HG03280 (cell line): ENCODE data around the gene EGFL8.
A peak's percentile ranks its signal among the peaks of the same experiment; 100 is the strongest.

Experiments
- ATAC-seq: cut with Tn5 transposase; IDR thresholded peaks from one replicate; pipeline ENCODE4 v1.9.1; 2021; ENCODE audit warnings: mild to moderate bottlenecking, moderate library complexity; ENCODE audit not compliant: unreplicated experiment

Gene EGFL8

GRCh38 chr6:32146287-32146686, 18.1 kb upstream of the EGFL8 start:
- ATAC-seq: no peak

GRCh38 chr6:32146687-32147086, 17.7 kb upstream of the EGFL8 start:
- ATAC-seq: no peak

DNA sequence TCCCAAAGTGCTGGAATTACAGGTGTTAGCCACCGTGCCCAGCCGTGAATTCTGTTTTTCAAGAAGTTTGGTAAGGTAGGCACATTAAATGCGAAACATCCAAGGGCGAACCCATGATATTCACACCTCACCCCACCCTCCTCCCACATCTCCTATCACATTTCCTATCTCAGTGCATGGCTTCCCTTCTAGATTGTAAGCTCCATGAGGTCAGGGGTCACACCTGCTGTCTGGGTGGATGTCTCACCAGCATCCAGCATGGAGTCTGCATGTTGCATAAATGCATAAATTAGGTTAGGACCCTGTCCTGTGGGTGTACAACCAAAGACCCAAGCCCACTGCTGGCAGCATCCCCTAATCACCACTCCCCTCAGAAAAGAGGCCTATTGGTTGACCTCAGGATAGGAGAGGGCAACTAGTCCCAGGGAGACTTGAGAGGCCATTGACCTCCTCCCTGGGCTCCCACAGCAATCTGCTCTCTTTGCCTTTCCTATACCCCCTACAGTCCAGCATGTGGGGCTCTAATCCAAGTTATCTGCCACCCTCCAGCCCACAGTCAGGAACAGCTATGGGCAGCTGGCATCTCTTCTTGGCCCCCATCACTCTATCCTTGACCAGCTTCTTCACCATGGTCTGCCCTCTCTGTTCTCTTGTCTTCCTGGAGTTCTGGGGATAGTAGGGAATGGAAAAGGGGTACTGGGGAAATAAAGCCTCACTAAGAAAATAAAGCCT, 16.8 kb upstream of the EGFL8 start:
- ATAC-seq: no peak

- ATAC-seq: no peak
Observed at GRCh38 chr6:32148289-32149091, 15.9 kb upstream of the EGFL8 start.

DNA sequence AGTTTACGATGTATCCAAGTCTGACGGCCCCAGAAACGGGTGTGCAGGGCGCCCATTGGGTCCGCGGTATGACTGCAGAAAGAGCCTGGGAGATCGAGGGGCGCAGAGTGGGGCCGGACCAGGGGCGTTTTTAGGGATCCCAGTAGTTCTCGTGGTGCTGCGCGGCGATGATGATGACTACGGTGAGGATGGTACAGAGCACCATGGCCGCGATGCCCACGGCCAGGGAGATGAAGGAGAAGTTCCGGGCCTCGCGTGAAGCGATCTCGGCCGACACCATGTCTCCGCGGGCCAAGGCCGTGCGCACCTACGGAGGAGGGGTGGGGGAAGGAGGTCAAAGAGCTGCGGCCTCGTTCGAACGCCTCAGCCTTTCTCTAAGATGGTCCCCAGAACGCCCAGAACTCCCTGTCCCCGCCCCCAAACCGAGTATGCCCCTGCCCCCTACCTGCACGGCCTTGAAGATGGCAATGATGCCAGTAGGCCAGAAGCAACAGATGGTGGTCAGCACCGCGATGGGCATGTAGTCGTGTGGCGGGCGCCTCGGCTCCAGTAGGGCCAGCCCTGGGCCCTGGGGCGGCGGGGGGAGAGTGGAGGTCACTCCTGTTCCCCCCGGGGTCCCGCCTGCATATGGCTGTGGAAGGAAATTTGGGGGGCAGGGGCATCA, 15.2 kb upstream of the EGFL8 start:
- no peak for ATAC-seq

DNA sequence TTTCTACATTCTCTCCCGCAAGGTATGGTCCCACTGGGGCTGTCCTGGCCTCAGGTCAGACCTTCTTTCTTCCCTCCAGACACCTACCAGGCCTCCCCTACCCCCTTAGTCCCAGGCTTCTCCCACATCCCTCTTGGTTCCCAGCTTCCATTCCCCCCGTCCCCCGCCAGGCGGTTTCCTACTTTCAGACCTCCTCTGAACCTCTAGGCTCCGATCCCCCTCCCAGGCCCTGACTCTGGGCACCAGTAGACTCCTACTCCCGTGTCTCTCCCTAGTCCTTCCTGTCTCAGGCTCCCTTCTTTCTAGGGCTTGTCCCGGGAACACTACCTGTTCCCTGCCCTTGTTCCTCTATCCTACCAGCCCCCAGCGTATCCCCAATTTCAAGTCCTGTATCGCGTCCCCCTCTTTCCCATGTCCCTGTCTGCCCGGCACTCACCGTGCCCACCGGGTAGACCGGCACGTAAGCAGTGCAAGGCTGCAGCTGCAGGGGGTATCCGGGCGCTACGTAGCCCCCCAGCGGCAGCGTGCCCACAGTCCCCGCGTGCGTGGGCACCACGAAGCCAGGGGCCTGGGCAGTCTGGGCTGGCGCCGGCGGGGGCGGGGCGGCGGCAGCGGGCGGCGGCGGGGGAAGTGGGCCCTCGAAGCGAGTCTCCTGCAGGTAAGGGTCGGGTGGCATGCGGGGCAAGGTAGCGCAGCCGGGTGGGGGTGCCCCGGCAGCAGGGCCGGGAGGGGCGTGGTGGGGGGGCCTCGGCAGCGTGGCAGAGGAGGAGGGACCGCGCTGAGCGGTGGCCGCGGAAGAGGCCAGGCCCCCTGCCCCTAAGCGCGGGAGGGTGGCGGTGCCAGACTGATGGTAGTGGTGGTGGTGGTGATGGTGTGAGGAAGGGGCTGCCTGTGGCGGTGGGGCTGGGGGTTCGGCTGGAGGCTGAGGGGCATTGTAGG, 14.2 kb upstream of the EGFL8 start:
- ATAC-seq: no peak

DNA sequence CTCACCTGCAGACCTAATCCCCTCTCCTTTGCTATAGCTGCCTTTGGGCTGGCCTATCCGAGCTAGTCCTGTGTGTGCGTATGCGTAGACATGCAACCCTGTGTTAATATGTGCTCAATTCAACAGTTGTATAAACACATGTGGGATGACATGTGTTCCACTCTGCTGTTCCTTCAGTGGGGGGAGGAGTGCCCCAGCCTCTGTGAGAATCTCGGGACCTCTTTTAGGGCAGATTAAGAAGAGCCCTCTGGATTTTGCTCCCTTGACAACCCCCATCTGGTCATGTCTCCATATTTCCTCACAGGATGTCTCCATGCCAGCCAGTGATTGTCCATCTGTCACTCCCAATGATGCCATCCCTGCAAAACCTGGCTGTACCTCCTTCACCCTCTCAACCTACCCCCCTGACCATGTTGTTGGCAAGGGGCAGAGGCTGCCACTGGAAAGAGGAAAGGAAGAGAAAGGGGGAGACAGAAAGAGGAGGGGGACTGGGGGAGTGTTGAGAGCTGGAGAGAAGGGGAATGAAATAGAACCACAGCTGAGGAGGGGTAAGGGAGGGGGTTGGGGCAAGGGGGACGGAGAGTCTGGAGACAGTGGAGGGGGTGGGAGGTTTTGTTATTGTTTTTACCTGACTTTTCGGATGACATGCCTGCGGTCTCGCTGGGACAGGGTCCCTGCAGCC, 13.1 kb upstream of the EGFL8 start:
- no peak for ATAC-seq

DNA sequence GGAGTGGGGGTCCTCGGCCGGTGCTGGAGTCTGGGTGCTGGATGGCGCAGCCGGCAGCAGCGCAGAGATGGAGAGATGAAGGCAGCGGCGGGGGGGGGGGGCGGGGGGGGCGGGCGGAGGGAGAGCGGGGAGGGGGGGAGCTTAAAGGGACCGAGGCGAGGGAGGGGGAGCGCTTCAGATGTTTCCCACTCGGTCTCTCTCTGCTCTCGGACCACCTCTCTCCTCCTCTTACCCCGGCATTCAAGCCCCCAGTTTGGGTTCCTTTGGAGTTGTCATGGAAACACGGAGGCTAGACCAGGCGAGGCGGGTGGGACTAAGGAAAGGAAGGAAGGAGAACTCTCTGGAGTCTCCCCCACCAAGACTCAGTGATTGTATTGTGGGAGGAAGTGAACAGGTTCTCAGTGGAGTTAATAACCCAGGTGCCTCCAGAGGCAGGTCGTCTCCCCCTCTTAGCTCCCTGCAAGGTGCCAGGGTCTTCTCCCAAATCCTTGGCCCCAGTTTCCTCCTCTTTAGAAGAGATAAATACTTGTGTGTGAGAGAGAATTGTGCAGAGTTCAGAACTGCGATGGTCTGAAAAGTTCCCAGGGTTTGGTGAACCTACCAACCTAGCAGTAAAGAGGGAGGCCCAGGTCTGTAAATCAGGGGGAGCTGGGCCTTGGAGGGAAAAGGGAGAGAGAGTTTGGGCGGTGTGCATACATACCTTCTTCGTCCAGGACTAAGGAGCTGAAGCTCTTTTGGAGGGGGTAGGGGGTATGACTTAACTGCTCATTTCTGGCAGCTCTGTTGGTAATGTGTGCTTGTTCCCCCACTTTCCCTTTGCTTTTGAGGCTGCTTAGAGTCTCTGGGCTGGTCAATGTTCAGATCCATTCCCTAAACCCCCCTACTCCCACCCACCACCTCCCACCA, 12.3 kb upstream of the EGFL8 start, which contains the start of gene PRRT1:
Gene PRRT1 (minus strand): TSS at position 77 of the 906 bp plus-strand sequence. CDS start 112 bp downstream, outside the sequence.
- ATAC-seq: no peak

DNA sequence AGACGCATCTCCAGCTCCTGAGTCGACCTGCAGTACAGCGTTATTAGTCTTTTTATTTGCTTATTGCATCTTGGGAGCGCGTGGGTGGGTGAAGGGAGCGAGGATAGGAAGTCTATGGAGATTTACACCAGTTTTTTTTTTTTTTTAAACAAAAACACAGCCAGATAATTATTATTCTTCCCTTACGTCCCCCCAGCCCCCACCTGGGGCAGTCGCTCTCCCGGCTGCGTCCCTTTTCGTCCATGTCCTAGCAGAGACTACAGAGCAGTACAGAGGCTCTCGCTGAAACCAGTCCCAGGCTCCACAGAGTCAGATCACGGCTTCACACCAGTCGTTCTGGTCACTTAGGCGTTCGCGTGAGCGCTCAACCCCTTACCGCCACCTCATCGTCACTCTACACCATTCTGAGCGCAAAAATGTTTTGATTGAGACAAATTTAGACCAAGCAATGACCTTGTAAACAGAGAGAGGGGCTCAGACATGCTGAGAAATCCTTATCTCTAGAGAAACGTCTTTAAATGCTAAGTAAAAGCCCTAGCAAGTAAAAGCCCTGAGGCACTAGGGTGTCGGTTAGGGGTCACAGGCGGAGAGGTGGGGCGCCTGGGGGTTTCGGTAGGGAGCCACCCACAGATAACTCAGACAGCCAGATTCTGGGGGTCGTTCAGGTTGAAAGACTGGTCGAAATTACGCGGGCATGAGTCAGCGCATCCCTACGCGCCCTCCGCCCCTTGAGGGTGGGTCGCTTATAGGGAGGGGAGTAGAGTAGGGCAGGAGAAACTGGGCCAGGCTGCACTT, 11.4 kb upstream of the EGFL8 start:
- no peak for ATAC-seq

DNA sequence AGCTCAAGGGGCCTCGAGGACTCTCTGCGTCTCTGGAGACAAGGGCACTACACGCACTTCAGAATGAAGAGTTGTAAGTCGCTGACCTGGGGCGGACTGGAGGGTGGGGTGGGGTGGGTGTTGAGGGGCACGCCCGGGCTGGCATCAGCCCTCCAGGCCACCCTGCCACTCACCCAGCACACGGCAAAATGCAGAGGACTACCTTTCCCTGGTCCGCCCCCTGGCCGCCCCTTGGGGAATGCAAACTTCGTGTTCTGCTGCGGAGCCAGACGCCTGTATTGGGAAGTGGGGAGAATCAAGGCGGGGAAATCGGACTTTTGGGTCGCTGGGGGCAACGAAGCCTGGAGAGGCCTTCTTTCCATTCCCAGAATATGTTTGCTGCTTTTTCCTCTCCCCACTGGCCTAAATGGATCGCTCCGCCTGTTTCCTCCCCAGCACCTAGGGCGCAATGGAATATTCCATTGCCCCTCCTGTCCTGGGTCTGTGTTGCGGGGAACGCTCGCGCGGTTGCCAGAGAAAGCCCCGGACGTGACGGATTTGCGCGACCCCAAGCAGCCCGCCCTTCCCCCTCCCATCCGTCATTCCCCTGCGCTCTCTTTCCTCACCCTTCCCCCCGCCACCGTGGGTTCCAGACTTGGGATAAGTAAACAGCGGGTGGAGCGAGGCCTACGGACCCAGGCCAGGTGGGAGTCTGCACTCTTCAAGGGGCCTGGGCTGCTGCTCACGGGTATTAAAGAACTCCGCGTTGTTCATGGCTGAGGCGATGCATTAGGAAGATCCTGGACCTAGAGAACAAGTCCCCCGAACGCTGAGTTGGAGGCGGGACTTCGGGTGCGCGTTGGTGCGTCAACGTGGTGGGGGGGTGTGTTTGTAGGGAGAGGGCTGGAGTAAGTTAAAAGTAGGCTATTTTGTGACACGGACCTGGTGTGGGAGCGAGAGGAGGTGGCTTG, 10.6 kb upstream of the EGFL8 start, which contains the start of gene PPT2:
Gene PPT2 (plus strand): TSS at position 578 of the 950 bp plus-strand sequence. CDS start 454 bp downstream, outside the sequence.
- peak; percentile 17 for ATAC-seq

DNA sequence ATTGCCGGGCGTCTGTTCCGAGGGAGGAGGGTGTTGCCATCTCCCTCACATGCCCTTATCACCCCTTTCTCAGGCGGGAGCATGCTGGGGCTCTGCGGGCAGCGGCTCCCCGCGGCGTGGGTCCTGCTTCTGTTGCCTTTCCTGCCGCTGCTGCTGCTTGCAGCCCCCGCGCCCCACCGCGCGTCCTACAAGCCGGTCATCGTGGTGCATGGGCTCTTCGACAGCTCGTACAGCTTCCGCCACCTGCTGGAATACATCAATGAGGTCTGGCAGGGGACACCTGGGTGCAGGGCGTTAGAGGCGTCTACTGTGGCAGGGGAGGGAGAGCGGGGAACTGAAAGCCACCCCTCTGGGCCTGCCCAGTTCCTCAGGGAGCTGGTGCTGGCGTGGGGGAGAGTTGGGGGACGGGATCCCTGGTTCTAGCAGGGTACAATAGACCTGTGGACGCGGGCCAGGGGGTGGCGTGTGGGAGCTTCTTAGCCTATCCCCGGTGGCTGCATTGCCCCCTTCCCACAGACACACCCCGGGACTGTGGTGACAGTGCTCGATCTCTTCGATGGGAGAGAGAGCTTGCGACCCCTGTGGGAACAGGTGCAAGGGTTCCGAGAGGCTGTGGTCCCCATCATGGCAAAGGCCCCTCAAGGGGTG, 9.8 kb upstream of the EGFL8 start:
- peak; percentile 70 for ATAC-seq

DNA sequence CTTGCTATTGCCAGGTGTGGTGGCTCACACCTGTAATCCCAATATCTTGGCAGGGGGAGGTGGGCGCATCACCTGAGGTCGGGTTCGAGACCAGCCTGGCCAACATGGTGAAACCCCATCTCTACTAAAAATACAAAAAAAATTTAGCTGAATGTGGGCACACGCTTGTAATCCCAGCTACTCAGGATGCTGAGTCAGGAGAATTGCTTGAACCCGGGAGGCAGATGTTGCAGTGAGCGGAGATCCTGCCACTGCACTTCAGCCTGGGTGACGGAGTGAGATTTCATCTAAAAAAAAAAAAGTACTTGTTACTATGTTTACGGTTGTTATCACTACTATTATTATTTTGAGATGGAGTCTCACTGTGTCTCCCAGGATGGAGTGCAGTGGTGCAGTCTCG, 7.5 kb upstream of the EGFL8 start:
- ATAC-seq: no peak

DNA sequence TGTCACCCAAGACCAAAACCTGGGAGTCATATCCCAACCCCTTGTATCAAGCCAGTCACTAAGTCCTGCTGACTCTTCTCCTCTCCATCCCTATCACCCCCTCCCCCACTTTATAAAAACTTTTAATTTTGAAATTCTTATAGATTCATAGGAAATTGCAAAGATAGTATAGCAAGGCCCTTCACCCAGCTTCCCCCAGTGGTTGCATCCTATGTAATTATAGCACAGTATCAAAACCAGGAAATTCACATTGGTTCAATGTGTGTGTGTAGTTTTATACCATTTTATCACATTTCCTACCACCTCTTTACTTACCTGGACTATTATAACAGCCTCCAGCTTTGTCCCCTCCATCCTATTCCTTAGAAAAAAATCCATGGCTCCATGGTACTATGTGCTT, 6.3 kb upstream of the EGFL8 start:
- ATAC-seq: no peak

- ATAC-seq: no peak
Observed at GRCh38 chr6:32163559-32164258, 686 bp upstream of the EGFL8 start.

- no peak for ATAC-seq
Observed at GRCh38 chr6:32166411-32167061, 2.1 kb downstream of the EGFL8 start.
